Measurements from ENCODE around the gene ECE1.

DNA sequence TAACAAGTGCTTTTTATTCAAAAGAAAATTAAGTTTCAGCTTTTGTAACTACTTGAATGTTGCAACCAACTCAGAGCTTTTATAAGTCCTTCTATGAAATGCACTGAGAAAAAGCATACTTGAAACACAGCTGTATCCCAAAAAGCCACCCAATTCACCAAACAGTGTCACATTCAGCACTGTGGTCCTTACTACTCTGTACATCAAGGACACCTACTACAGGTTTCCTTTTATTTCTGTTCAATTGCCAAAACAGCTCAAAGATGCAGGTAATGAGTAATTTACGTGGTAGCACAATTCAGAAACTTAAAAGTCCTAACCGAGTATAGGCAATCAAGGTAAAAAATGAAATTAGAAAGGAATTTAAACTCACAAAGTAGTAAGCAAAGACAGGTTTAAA, 116.0 kb downstream of the ECE1 start:
- TF ChIP-seq, protein P1, sequence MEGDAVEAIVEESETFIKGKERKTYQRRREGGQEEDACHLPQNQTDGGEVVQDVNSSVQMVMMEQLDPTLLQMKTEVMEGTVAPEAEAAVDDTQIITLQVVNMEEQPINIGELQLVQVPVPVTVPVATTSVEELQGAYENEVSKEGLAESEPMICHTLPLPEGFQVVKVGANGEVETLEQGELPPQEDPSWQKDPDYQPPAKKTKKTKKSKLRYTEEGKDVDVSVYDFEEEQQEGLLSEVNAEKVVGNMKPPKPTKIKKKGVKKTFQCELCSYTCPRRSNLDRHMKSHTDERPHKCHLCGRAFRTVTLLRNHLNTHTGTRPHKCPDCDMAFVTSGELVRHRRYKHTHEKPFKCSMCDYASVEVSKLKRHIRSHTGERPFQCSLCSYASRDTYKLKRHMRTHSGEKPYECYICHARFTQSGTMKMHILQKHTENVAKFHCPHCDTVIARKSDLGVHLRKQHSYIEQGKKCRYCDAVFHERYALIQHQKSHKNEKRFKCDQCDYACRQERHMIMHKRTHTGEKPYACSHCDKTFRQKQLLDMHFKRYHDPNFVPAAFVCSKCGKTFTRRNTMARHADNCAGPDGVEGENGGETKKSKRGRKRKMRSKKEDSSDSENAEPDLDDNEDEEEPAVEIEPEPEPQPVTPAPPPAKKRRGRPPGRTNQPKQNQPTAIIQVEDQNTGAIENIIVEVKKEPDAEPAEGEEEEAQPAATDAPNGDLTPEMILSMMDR (IDR thresholded peaks at IDR 0.05; ENCODE audit: low read length): no peak
- no peak for TF ChIP-seq EZH2 (IDR thresholded peaks at IDR 0.05; ENCODE audit: borderline replicate concordance, low read length)
